GM10847 (cell line): ENCODE data around the gene FILIP1L.

Experiments
- POLR2A ChIP-seq: IDR thresholded peaks from 2 replicates; pipeline ENCODE4 v1.6.1; 2011; ENCODE audit not compliant: insufficient read length; ENCODE audit errors: extremely low read depth

The FILIP1L gene

DNA sequence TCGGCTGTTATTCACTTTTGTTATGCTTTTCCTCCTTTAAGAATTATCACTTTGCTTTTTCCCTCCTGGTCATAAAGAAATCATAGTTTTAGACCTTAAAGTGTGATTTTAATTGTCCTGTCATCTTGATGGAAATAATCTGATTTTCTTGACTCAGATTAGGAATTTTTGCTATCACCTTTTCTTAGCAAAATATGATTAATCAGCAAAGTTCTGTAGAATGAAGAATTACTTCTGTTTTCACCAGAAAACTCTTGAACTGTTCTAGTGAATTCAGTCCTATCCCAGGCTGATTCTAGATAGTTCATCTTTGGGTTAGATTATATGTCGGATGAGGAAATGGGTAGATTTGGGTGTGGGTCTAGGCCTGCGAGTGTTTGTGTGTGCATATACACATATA is 284.5 kb downstream of the FILIP1L start:
- TF ChIP-seq POLR2A: no peak

DNA sequence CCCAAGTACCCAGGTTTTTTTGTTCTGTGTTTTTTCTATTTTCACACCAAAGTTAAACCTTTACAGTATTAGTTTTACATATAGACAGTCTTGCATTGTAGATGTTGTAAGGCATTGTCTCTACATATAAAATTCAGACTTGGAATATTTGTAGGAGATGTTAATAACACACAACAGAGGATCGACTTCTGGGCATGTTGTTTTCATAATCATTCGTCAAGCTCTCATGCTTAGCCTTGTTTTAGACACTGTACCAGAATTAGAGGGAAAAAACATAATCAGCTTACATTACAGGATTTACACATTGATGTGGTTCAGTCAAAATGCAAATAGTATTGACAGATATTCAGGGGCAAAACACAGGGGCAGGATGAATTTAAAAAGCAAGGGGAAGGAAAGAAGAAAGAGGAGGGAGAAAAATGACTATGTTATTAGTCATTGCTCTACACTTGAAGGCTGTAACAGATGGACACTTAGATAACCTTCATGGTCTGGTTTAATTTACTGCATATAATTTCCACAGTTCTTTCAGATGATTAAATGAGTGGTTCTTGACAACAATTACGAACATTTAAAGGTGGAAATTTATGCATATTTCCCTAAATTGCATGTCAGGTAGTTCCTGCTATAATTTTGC is 289.2 kb downstream of the FILIP1L start:
- TF ChIP-seq POLR2A: no peak

DNA sequence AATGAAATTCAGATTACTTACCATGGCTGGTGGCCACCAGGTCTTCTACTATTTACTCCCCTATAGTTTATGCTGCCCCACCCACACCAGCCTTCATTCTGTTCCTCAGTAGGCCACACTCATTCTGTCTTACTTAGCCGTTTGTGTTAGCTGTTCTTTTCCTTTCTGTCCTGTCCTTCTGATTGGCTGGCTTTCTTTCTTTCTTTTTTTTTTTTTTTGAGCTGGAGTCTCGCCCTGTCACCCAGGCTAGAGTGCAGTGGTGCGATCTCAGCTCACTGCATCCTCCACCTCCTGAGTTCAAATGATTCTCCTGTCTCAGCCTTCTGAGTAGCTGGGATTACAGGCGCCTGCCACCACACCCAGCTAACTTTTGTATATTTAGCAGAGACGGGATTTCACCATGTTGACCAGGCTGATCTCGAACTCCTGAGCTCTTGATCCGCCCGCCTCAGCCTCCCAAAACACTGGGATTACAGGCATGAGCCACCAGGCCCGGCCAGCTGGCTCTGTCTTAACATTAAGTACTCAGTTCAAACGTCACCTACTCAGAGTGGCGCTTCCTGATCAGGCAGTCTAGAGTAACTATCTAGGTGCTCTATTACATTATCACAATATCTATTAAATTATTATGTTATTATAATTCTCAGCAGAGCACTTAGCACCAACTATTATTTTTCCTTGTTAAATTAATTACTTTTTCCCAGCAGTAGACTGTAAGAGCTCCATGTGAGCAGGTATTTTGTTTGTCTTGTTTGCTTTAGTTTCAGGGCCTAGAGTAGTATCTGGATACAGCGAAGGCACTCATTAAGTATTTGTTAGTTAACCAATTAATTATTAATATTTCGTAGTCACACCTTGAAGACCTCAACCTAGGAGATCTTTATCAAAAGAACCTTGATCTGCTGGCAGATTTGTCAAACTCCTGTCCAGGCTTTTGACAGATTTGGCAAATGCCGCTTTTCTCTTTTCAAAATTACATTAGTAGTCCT is 290.3 kb downstream of the FILIP1L start:
- no peak for TF ChIP-seq POLR2A

DNA sequence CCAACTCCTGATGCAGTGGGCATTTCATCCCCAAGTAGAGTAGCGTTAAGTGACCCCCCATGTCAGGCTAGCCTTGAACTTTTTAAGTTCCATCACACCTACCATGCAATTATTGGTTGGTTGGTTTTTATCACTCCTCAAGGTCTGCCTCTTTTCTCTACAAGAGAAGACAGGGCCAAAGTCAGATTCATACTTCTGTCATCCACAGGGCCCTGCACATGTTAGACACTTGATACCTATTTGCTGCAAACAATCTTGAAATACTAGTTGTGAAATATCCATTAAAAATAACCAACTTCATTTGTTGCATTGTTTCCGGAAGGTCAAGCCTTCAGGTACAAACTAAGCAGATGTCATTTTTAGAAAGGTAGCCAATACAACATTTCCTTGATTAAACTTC is 295.5 kb downstream of the FILIP1L start:
- TF ChIP-seq POLR2A: no peak

DNA sequence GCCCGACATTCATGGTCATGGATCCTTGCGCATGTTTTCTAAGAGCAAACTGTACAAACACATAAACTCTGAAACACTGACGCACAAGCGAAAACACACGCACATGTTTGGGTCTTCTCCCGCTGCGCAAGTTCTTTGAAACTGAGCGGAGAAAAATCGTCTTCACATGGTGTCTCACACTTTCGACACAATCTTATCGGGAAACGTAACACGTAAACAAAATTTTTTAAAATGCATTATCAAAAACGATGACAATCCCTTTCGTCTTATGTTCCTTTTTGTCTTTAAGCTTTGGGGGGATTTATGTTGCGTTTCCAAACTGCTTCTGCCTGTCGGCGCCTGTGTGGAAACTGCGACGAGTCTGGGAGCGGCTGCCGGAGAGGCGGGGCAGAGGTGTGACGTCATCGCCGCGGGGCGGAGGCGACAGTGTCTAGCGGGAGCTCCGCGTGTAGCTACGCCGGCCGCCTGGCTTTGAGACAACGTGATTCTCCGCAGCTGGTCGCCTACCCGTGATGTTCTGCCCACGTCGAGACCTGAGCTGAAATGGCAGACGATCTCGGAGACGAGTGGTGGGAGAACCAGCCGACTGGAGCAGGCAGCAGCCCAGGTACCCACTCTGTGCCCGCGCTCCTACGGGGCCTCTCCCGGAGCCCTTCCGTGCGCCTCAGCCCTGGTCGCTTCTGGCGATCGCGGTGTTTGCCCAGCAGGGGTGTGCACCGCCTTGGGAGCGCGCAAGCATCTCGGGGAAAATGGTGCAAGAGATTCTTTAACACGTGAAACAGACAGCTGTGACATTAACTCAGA is 296.7 kb downstream of the FILIP1L start, which contains the start of gene CMSS1:
Gene CMSS1, plus strand, starts transcription at position 426 of the 804 bp plus-strand sequence.
- peak; percentile 53 for TF ChIP-seq POLR2A

DNA sequence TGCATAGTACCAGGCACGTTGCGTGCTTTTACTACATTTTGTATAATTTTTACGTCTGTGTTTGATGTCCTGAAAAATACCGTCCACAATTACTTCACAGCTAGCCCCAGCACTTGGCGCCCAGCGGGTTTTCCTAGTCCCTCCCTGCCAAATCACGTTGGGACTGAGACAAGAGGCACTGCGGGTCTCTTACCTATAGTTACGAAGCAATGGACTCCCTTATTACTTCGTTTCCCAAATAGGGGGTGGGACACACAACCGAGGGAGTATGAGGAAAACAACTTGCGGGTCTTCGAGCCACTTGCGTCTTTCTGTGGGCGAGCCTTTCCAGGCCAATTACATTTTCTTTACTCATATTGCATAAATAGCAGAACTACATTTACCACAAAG is 297.3 kb downstream of the FILIP1L start:
- no peak for TF ChIP-seq POLR2A

DNA sequence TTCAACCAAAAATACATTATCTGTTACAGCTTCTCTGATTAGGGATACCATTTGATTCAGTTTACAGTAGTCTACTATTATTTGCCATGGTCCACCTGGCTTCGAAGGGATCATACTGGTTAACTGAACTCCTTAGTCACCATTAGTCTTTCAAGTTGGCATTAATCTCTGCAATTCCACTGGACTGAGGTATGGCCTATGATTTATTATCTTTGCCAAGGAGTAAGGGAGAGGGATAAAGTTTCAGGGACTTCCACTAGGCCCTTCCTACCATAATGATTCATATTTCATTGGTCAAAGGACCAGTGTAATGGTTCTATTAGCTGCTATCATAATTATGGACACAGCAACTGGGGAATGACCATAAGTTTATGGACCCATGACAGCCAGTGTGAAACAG is 303.9 kb downstream of the FILIP1L start:
- no peak for TF ChIP-seq POLR2A

DNA sequence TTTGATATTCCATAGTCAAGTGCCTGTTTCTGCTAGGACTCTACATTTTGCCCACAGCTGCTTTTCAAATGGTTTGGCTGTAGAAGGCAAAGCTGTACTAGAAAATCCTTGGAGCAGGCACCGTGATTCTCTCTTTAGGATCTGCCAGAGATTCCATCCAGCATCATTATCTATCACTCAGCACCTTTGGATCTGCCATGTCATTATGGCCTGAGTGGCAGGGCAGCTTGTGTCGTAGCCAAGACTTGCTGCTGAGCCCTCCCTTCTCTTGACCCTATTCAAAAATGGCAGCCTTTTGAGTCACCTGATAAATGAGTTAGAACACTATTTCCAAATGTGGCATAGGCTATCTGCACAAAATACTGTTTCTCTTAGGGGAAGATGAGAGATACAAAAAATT is 304.7 kb downstream of the FILIP1L start:
- TF ChIP-seq POLR2A: no peak

DNA sequence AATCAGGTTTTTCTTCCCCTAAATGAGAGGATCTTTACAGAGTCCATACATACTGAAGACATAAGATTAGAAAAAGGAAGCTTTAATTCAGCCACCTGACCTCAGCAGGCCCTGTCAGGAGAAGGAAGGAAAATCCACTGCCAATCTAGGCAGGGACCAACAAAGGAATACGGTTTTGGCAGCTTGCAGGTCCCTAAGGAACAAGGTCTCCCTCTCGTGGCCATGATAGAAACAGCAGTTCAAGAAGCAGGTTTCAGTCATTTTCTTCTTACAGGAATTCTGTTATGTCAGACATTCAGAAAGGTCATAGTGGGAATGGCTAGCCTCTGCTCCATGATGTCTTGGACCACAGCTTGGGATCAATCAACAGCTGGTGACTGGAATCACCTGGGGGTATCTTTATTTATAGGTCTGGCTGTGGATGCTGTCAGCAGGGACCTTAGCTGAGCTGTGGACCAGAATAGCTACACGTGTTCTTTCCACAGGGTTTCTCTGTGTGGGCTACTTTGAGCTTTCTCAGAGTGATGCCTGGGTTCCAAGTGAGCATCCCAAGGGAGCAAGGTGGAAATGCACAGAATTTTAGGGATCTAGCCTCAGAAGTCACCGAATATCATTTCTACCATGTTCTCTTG is 306.0 kb downstream of the FILIP1L start:
- no peak for TF ChIP-seq POLR2A

DNA sequence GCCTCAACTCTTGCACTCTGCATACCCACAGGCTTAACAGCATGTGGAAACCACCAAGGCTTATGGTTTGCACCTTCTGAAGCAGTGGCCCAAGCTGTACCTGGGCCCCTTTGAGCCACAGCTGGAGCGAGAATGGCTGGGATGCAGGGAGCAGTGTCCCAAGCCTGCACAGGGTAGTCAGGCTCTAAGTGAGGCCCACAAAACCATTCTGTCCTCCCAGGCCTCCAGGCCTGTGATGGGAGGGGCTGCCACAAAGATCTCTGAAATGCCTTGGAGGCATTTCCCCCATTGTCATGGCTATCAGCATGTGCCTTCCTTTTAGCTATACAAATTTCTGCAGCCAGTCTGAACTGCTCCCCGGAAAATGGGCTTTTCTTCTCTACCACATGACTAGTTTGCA is 309.1 kb downstream of the FILIP1L start:
- no peak for TF ChIP-seq POLR2A

DNA sequence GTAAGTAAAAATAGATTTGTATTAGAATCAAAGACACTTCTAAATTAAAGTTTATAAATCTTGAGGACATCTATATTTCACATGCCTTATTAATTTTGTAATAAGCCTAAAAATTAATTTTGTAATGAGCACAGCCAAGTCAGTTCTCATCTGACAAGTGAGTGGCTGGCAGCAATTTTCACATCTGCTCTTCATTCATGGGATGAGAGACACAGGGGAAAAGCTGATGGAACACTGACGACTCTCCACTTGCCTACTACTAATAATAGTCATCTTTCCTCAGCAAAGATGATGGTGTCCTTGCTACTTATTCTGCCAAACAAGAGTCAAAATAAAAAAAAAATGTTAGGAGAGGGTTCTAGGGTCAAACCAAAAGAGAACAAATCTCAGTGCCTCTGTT is 311.0 kb downstream of the FILIP1L start:
- TF ChIP-seq POLR2A: no peak

DNA sequence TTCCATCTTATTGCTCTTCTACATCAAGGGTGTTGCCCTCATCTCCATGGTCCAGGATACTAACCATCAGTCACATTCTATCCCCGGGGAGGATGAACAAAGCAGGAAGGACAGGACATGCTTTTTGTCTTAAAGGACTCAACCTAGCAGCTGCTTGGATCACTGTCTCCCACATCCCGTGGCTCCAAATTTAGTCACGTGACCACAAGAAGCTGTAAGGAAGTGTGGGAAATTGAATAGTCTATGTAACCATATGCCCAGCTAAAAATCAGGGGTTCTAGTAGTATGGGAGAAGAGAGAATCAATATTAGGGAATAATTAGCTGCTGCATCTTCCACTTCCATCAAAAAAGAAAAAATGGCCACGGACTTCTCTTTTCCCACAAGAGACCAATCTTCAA is 314.9 kb downstream of the FILIP1L start:
- TF ChIP-seq POLR2A: no peak

DNA sequence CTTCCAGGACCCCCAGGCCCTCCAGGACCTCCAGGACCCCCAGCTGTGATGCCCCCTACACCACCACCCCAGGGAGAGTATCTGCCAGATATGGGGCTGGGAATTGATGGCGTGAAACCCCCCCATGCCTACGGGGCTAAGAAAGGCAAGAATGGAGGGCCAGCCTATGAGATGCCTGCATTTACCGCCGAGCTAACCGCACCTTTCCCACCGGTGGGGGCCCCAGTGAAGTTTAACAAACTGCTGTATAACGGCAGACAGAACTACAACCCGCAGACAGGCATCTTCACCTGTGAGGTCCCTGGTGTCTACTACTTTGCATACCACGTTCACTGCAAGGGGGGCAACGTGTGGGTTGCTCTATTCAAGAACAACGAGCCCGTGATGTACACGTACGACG is 318.7 kb downstream of the FILIP1L start:
- no peak for TF ChIP-seq POLR2A

DNA sequence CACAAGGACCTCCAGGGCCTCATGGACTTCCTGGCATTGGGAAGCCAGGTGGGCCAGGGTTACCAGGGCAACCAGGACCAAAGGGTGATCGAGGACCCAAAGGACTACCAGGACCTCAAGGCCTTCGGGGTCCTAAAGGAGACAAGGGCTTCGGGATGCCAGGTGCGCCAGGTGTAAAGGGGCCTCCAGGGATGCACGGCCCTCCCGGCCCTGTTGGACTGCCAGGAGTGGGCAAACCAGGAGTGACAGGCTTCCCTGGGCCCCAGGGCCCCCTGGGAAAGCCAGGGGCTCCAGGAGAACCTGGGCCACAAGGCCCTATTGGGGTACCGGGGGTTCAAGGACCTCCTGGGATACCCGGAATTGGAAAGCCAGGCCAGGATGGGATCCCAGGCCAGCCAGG is 319.8 kb downstream of the FILIP1L start:
- no peak for TF ChIP-seq POLR2A
